H1 (cell line): Measurements from ENCODE around the gene STAMBPL1. TPM values are rescaled to one million over a fixed set of nuclear protein-coding genes. Genes with fewer than 3 reads are reported as not detected.

Experiments
- BCL11A ChIP-seq, 2 experiments: IDR thresholded peaks; one replicate each; pipeline ENCODE4 v1.6.1; 2011; ENCODE audit warnings: low read depth in 2 of 2, low read length in 2 of 2, mild to moderate bottlenecking in 2 of 2
- CHD2 ChIP-seq: IDR thresholded peaks from 2 replicates; pipeline ENCODE4 v1.6.1; 2012; ENCODE audit warnings: low read length, improper control_type of control experiment
- CHD7 ChIP-seq: fragments of 300-600 bp; sonication (generic); IDR thresholded peaks from 2 replicates; pipeline ENCODE4 v1.7.1; 2012; ENCODE audit warnings: low read length, moderate library complexity, mild to moderate bottlenecking, inconsistent platforms; ENCODE audit not compliant: insufficient replicate concordance
- CTBP2 ChIP-seq: IDR thresholded peaks from 2 replicates; pipeline ENCODE4 v1.7.0; 2011; ENCODE audit warnings: borderline replicate concordance, mild to moderate bottlenecking, moderate library complexity, mixed read lengths, low read length; ENCODE audit not compliant: insufficient read depth, insufficient read length
- E2F6 ChIP-seq: IDR thresholded peaks from 2 replicates; pipeline ENCODE4 v1.6.1; 2012; ENCODE audit warnings: inconsistent platforms
- EP300 ChIP-seq, 2 experiments: IDR thresholded peaks; 1 replicate in 1 of 2; 2 replicates in 1 of 2; pipeline ENCODE4 v1.6.1; 2011 to 2012; ENCODE audit warnings: low read depth in 2 of 2, low read length in 2 of 2, mild to moderate bottlenecking in 2 of 2, borderline replicate concordance in 1 of 2, inconsistent platforms in 1 of 2, moderate library complexity in 1 of 2
- SIX5 ChIP-seq: IDR thresholded peaks from 2 replicates; pipeline ENCODE4 v1.6.1; 2011; ENCODE audit warnings: mild to moderate bottlenecking, low read depth, low read length
- SP1 ChIP-seq: IDR thresholded peaks from 2 replicates; pipeline ENCODE4 v1.6.1; 2011; ENCODE audit warnings: low read depth, low read length
- SP2 ChIP-seq: IDR thresholded peaks from 2 replicates; pipeline ENCODE4 v1.6.1; 2012; ENCODE audit warnings: mild to moderate bottlenecking, low read length, inconsistent platforms
- TEAD4 ChIP-seq: IDR thresholded peaks from 2 replicates; pipeline ENCODE4 v1.6.1; 2012; ENCODE audit warnings: low read depth, low read length, inconsistent platforms, mixed read lengths
- polyA plus RNA-seq, 7 experiments: library from polyadenylated mRNA; depleted of rRNA in 3 of 7; stranded (reverse) in 5 of 7; unstranded in 2 of 7; fragments of >200 nt in 5 of 7; fragments of 200-250 nt in 2 of 7; gene quantifications; 1 replicate in 5 of 7; 2 replicates in 1 of 7; 4 replicates in 1 of 7; pipeline versions ENCODE4 v1.2.1 to v1.2.3, GENCODE V29; 2011 to 2013; ENCODE audit warnings: missing spikeins in 2 of 7, mixed read lengths in 2 of 7
- total RNA-seq: library from RNA; stranded (reverse); fragmentation: NEBNext Ultra II Directional; extraction: Animal tissue kit (Norgen Biotek cat#: 25700); gene quantifications from 2 replicates; pipeline ENCODE4 v1.2.1, GENCODE V29; 2021

Gene STAMBPL1
- total and polyA plus RNA-seq, 2 of the 8 experiments (the other 6 are each of a cell fraction or from before 2014, with no cell fraction given) = 5.5 TPM

GRCh38 chr10:88934900-88935672 is 55.0 kb downstream of the STAMBPL1 start (continued):
- TF ChIP-seq BCL11A (IDR thresholded peaks at IDR 0.05; ENCODE audit: low read depth in 2 of 2, low read length in 2 of 2) = no peak
- TF ChIP-seq E2F6 = no peak
- no peak for TF ChIP-seq SP2
- TF ChIP-seq TEAD4 = peak; percentile 56
- no peak for TF ChIP-seq CHD2
- no peak for TF ChIP-seq SP1
- TF ChIP-seq CHD7 = no peak
- TF ChIP-seq SIX5 = no peak
- TF ChIP-seq CTBP2 = no peak
- TF ChIP-seq EP300 (IDR thresholded peaks at IDR 0.05; ENCODE audit: borderline replicate concordance in 1 of 2, low read depth in 2 of 2, low read length in 2 of 2) = no peak
